CD4-positive, alpha-beta T cell treated with Interleukin-10 for 1 hour (primary cell): ENCODE data around the gene TSTD2.
"Not testable (repeated sequence)": the region's sequence is repeated elsewhere in the genome, so short reads cannot be mapped to it uniquely, and the experiment has no call there.

Experiments used
- DNase-seq: peaks from one replicate; pipeline ENCODE4 v3.0.0-alpha.2; 2020

TSTD2 gene

GRCh38 chr9:97629156-97629555, 4.0 kb downstream of the TSTD2 start:
- no peak for DNase-seq

GRCh38 chr9:97628668-97629067, 4.5 kb downstream of the TSTD2 start:
- no peak for DNase-seq

- DNase-seq, result no peak
Measured at GRCh38 chr9:97627624-97628023, 5.5 kb downstream of the TSTD2 start.

- no peak for DNase-seq
Measured at GRCh38 chr9:97625620-97626019, 7.5 kb downstream of the TSTD2 start.

GRCh38 chr9:97623946-97624345, 9.2 kb downstream of the TSTD2 start:
- DNase-seq, result no peak

- DNase-seq, result not testable (repeated sequence)
Measured at GRCh38 chr9:97622483-97622882, 10.7 kb downstream of the TSTD2 start.

- DNase-seq, result not testable (repeated sequence)
Measured at GRCh38 chr9:97620063-97620462, 13.1 kb downstream of the TSTD2 start.

- no peak for DNase-seq
Measured at GRCh38 chr9:97617939-97618416, 15.2 kb downstream of the TSTD2 start.

- DNase-seq, result peak; percentile 73
Measured at GRCh38 chr9:97615439-97616072, 17.6 kb downstream of the TSTD2 start.

- DNase-seq, result no peak
Measured at GRCh38 chr9:97604901-97605645, 28.1 kb downstream of the TSTD2 start.

GRCh38 chr9:97602430-97602829, 30.7 kb downstream of the TSTD2 start:
- no peak for DNase-seq

- no peak for DNase-seq
Measured at GRCh38 chr9:97601228-97601898, 31.8 kb downstream of the TSTD2 start.

- no peak for DNase-seq
Measured at GRCh38 chr9:97600531-97601227, 32.5 kb downstream of the TSTD2 start.

GRCh38 chr9:97599314-97599846, 33.8 kb downstream of the TSTD2 start:
- no peak for DNase-seq

GRCh38 chr9:97598461-97599288, 34.5 kb downstream of the TSTD2 start:
- peak; percentile 75 for DNase-seq

GRCh38 chr9:97596906-97597305, 36.3 kb downstream of the TSTD2 start:
- DNase-seq, result no peak

GRCh38 chr9:97594381-97594921, 38.7 kb downstream of the TSTD2 start:
- no peak for DNase-seq

- no peak for DNase-seq
Measured at GRCh38 chr9:97593960-97594359, 39.2 kb downstream of the TSTD2 start.

GRCh38 chr9:97592126-97592525, 41.0 kb downstream of the TSTD2 start:
- no peak for DNase-seq

- DNase-seq, result no peak
Measured at GRCh38 chr9:97591535-97591934, 41.6 kb downstream of the TSTD2 start.

GRCh38 chr9:97586909-97587308, 46.3 kb downstream of the TSTD2 start:
- DNase-seq, result not testable (repeated sequence)

GRCh38 chr9:97584778-97585177, 48.4 kb downstream of the TSTD2 start:
- not testable (repeated sequence) for DNase-seq
